Measurements from ENCODE around the gene NOM1. TPM values are rescaled to one million over a fixed set of nuclear protein-coding genes. Genes with fewer than 3 reads are reported as not detected.

The NOM1 gene
- total RNA-seq, 1 donor from 2014 or later = 7.8 TPM

DNA sequence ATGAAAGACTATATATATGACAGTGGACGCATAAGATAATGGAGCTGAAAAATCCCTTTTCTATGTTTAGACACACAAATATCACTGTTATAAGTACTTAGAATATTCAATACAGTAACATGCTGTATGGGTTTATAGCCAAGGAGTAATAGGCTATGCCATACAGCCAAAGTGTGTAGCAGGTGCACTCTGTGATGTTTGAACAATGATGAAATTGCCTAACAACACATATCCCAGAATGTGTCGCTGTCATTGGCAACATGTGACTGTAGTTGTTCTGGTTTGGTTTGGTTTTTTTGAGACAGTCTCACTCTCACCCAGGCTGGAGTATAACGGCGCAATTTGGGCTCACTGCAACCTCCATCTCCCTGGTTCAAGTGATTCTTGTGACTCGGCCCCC is 26.1 kb downstream of the NOM1 start:
- ATAC-seq (no peak), DNase-seq (no peak)
- intact Hi-C loops (cut with micrococcal nuclease) = no loop called here

DNA sequence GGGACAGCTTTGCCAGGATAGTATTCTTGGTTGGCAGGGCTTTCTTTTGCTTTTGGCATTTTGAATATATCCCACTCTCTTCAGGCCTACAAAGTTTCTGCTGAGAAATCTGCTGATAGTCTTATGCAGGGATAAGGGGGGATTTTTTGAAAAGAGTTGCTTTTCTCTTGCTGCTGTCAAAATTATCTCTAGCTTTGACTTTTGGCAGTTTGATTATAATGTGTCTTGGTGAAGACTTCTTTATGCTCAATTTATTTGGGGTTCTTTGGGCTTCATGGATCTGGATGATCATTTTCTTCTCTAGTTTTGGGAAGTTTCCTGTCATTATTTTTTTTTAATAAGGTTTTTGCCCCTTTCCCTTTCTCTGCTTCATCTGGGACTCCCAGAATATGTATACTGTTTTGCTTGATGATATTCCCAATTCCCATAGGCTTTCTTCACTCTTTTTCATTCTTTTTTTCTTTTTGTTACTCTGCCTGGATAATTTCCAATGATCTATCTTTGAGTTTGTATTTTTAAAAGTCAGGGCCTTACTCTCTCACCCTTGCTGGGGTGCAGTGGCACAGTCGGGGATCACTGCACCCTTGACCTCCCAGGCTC is 29.6 kb downstream of the NOM1 start:
- DNase-seq = no peak
- intact Hi-C loops (cut with micrococcal nuclease) = no loop called here
- ATAC-seq = no peak

DNA sequence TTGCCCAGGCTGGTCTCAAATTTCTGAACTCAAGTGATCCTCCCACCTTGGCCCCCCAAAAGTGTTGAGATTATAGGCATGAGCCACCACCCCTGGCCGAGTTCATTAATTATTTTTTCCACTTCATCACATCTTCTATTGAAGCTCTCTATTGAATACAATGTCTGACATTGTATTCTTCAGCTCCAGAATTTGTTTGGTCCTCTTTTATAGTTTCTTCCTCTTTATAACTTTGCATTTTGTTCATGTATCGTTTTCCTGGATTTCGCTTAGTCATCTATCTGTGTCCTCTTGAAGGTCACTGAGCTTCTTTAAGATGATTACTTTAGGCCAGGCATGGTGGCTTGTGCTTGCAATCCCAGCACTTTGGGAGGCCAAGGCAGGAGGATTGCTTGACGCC is 30.2 kb downstream of the NOM1 start:
- no peak for DNase-seq
- intact Hi-C loops (cut with micrococcal nuclease) = no loop called here
- ATAC-seq = no peak

DNA sequence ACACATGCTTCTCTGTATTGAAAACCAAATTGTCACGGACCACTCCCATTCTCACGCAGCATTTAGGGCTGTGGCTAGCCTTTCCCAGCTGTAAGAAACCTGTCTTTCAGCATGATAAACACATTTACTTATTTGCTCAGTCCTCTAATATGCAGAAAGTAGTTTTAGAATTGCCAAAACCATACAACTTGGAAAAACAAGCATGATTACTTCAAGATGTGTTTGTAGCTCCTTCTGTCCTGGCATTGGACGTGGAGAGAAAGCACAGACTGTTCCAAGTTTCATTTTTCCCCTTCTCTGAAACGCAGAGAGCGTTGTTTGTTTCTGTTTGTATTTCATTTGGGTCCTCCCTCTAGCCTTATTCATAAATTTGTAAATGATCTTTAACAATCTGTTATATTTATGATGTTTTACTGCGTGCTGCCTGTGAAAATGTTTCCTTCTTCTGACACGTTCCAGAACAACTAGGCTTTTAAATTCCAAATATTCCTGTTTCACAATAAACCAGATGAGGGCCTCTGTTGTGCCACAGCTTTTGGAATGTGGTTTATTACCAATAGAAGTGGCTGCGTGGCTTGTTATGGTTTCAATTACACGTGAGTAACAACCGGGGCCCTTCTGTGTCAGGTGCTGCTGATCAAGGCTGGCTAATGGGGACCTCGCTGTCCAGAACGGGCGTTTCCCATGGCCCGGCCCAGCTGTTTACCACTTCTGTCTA is 34.8 kb downstream of the NOM1 start:
- intact Hi-C loops (cut with micrococcal nuclease) = no loop called here
- ATAC-seq = peak; percentile 54
- no peak for DNase-seq

GRCh38 chr7:156985101-156985992 is 35.8 kb downstream of the NOM1 start:
- DNase-seq = no peak
- intact Hi-C loops (cut with micrococcal nuclease) = no loop called here
- ATAC-seq = no peak

DNA sequence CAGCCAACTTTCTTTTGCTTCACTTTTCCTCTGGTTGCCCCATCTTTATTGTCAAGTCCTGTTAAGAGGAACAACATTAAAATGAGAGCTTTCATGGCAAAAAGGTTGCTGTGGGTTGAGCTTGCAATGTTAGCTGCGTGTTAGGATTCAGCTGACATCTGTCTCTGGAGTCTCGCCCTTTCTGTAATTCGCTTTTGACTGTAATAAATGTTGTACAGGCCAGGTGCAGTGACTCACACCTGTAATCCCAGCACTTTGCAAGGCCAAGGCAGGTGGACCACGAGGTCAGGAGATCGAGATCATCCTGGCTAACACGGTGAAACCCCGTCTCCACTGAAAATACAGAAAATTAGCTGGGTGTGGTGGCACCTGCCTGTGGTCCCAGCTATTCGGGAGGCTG is 36.9 kb downstream of the NOM1 start:
- DNase-seq = no peak
- ATAC-seq = no peak
- intact Hi-C loops (cut with micrococcal nuclease) = no loop called here

DNA sequence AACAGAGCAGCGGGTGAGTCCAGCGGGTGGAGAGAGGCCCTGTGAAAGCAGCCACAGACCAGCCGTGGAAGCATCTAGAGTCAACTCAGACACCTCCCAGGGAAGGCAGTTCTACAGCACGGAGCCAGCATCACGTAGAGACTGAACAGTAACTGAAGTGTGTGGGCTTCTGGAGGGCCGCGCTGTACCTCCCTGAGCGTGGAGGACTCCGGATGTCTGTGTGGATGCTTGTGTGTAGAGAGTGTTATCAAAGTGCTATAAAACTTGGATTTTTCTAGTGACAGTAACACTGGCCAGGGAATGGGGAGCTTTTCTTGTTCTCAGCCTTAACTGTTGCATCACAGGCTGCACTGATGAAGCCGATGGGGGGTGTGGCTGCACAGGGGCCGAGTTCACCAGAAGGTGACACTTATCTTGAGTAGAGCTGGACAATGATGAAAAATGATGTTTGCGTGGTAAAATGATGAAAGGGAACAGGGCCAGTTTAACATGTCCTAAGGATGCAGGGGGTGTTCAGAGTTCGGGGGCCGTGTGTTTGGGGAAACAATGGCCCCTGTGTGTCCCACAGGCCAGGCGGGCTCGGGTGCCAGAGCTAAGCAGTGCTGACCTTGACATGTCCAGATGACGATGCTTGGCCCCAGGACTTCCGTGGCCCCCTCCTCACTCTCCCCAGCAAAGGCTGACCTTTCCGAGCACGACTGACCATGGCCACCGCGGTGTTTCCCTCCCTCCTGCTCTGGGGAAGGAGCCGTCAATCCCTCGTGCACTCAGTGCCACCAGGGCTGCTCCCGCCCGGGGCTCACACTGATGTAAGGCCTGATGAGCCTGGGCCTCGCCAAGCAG is 39.1 kb downstream of the NOM1 start:
- ATAC-seq (no peak), DNase-seq (no peak)
- intact Hi-C loops (cut with micrococcal nuclease) = no loop called here

- intact Hi-C loops (cut with micrococcal nuclease) = no loop called here
- DNase-seq (no peak), ATAC-seq (no peak)
Observed at GRCh38 chr7:156989766-156990535, 40.4 kb downstream of the NOM1 start.

- ATAC-seq (peak; percentile 74), DNase-seq (peak; percentile 66)
- intact Hi-C loops (cut with micrococcal nuclease) = no loop called here
Observed at GRCh38 chr7:156993021-156993924, 43.8 kb downstream of the NOM1 start.

DNA sequence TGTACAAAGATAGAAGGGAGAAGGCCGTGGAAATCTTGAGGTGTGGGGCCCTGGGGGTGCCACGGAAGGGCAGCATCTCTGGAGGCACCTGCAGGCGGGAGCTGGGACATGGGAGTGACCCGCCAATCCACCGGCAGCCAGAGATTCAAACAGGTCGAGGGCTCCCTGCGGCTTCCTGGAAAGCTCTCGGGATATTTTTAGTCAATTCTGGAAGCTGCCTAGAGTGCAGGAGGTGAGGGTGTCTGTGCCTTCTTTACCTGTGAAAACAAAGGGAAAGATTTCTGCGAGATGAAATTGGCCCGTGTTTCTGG is 44.4 kb downstream of the NOM1 start:
- intact Hi-C loops (cut with micrococcal nuclease) = no loop called here
- DNase-seq (no peak), ATAC-seq (no peak)

GRCh38 chr7:156994417-156994816 is 44.9 kb downstream of the NOM1 start:
- ATAC-seq = no peak
- intact Hi-C loops (cut with micrococcal nuclease) = no loop called here
- DNase-seq = no peak

GRCh38 chr7:156998988-156999957 is 49.8 kb downstream of the NOM1 start:
- ATAC-seq = no peak
- intact Hi-C loops (cut with micrococcal nuclease) = no loop called here
- no peak for DNase-seq

DNA sequence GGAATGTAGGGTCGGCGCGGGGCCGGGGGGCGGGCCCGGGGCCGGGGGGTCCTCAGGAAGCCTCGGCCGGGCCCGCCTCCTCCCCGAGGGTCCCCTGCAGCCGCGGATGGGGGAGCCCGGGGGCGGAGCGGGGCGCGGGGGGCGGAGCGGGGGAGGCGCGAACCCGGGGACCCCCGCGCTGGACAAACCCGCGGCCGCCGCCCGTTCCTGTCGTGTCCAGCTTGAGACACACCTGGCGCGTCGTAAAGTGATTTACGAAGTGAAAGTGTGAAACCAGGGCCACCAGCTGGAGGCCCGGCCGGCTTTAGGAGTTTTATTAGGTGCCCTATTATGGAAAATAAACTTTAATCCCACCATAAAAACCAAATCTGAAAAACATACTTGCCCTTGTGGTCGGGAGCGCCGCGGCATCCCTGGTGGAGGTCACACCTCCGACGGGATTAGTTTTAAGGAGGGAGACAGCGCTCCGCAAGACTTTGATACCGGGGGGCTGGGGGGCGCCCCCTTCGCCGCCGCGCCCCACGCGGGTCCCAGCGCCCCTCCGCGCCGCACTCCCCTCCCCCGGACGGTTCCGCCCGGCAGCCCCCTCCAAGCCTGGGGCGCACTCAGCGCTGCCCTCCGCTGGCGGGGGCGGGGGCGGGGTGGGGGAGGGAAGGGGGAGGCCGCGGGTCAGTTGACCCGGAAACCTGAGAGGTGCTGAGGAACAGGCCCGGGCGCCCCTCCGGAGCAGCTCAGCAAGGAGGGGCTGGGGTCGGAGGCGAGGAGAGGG is 50.6 kb downstream of the NOM1 start:
- no peak for DNase-seq
- ATAC-seq = no peak
- intact Hi-C loops (cut with micrococcal nuclease) = no loop called here

DNA sequence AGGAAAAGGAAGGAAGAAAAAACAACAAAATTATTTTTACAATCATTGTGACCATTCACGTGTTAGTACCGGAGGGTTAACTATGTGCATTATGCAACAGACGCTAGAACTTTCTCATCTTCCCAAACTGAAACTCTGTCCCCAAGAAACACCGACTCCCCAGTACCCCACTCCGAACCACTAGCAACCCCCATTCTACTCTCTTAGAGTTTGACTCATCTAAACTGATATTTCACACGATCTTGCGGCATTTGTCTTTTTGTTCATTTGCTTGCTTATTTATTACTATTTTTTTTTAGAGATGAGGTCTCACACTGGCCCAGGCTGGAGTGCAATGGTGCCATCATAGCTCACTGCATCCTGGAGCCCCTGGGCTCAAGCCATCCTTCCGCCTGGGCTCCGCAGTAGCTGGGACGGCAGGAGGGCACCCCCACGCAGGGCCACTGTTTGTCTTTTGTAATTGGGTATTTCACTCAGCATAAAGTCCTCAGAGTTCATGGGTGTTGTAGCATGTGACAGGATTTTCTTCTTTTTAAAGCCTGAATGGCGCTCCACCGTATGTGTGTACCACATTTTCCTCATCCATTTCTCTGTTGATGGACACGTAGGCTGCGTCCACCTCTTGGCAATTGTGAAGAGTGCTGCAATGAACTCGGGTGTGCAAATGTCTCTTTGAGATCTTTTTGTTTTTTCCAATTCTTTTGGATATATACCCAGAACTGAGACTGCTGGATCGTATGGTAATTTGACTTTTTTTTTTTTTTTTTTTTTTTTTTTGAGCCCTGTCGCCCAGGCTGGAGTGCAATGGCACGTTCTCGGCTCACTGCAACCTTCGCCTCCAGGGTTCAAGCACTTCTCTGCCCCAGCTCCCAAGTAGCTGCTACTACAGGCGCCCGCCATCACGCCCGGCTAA is 51.5 kb downstream of the NOM1 start:
- DNase-seq (no peak), ATAC-seq (no peak)
- intact Hi-C loops (cut with micrococcal nuclease) = no loop called here
